Subcutaneous abdominal adipose tissue (tissue), 5 donors: ENCODE measurements around the gene SLCO2A1.

Experiments used
- H3K27ac ChIP-seq: one replicate; pipeline ENCODE4 v1.7.0; 2013; ENCODE audit warnings: low read depth, mild to moderate bottlenecking, inconsistent platforms, low read length, moderate library complexity
- H3K27me3 ChIP-seq, 5 donors: one replicate each; pipeline ENCODE4 v1.7.0; 2013; ENCODE audit warnings: low read length in 5 of 5, inconsistent platforms in 1 of 5; ENCODE audit not compliant: control insufficient read depth in 5 of 5, insufficient read depth in 4 of 5
- H3K36me3 ChIP-seq, 5 donors: one replicate each; pipeline ENCODE4 v1.7.0; 2013; ENCODE audit warnings: low read length in 5 of 5; ENCODE audit not compliant: control insufficient read depth in 5 of 5, insufficient read depth in 5 of 5
- H3K4me1 ChIP-seq, 5 donors: one replicate each; pipeline ENCODE4 v1.7.0; 2013; ENCODE audit warnings: low read length in 5 of 5, mild to moderate bottlenecking in 3 of 5, moderate library complexity in 1 of 5; ENCODE audit not compliant: control insufficient read depth in 5 of 5, insufficient read depth in 5 of 5
- H3K4me3 ChIP-seq, 5 donors: one replicate each; pipeline ENCODE4 v1.7.0; 2013; ENCODE audit warnings: low read length in 5 of 5, low read depth in 1 of 5
- H3K9ac ChIP-seq, 5 donors: one replicate each; pipeline ENCODE4 v1.7.0; 2013; ENCODE audit warnings: low read length in 5 of 5, mild to moderate bottlenecking in 4 of 5, moderate library complexity in 3 of 5
- H3K9me3 ChIP-seq, 5 donors: one replicate each; pipeline ENCODE4 v1.7.0; 2013; ENCODE audit warnings: low read length in 5 of 5; ENCODE audit not compliant: control insufficient read depth in 5 of 5
- donor health status: healthy.
- donor health status: healthy.
- donor health status: healthy.
- donor health status: healthy.
- donor health status: healthy.

SLCO2A1 gene

GRCh38 chr3:134027631-134028030 lies 2.1 kb downstream of the SLCO2A1 start:
- Histone ChIP-seq H3K27me3 (peaks cover 5 to 12% (median 10%) of the 10 kb centered on the region in 5 donors), H3K27ac (no peak overlapping the region), H3K9ac (no peak overlapping the region), H3K9me3 (no peaks in the 10 kb centered on the region), H3K4me3 (no peak overlapping the region), H3K4me1 (peaks cover 2 to 15% (median 12%) of the 10 kb centered on the region in 5 donors), H3K36me3 (no peaks in the 10 kb centered on the region)

GRCh38 chr3:134020135-134020680 lies 9.5 kb downstream of the SLCO2A1 start:
- H3K27ac ChIP-seq: no peak overlapping the region
- H3K9ac ChIP-seq: no peak overlapping the region
- no peaks in the 10 kb centered on the region for H3K27me3 ChIP-seq
- no peaks in the 10 kb centered on the region for H3K9me3 ChIP-seq
- H3K36me3 ChIP-seq: no peaks in the 10 kb centered on the region
- no peak overlapping the region for H3K4me3 ChIP-seq
- no peaks in the 10 kb centered on the region for H3K4me1 ChIP-seq

DNA sequence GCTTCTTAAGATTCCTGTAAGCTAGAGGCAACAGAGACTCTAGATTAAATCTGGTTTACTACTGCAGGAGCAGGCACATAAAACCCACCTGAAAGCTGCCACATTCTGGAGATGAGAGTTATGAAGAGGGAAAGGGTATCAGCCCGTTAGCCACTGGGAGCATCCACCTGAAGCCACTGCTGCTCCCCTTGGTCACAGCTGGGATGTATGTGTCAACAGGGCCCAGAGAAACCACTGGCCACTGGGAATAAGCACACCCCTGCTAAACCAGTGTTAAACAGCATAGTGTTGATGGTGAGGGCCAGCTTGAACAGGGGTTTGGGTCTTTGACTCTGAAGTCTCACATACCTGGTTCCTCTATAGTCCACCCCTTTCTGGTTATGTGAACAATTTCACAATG lies 10.9 kb downstream of the SLCO2A1 start:
- H3K4me3 ChIP-seq: no peak overlapping the region
- H3K36me3 ChIP-seq: no peaks in the 10 kb centered on the region
- no peak overlapping the region for H3K9ac ChIP-seq
- no peak overlapping the region for H3K27ac ChIP-seq
- no peaks in the 10 kb centered on the region for H3K4me1 ChIP-seq
- H3K27me3 ChIP-seq: no peaks in the 10 kb centered on the region
- no peaks in the 10 kb centered on the region for H3K9me3 ChIP-seq

DNA sequence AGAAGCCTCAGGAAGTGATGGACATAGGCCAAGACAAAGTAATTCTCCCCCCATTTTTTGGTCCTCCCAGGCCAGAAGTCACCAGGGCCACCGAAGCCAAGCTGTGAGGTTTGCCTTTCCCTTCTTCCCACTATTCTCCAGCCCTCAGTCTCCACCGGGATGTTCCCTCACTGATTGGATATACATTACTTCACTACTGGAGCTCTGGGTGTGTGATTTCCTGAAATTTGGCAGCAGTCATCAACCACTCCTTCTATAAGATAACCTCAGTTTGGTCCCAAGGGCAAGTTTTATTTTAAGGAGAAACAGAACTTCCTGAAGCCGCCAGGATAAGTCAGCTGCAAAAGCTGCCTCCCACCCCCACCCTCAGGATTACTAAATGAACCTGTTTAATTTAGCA lies 11.3 kb downstream of the SLCO2A1 start:
- H3K27ac ChIP-seq: no peak overlapping the region
- no peaks in the 10 kb centered on the region for H3K27me3 ChIP-seq
- no peaks in the 10 kb centered on the region for H3K36me3 ChIP-seq
- H3K4me1 ChIP-seq: no peaks in the 10 kb centered on the region
- H3K9me3 ChIP-seq: no peaks in the 10 kb centered on the region
- no peak overlapping the region for H3K9ac ChIP-seq
- no peak overlapping the region for H3K4me3 ChIP-seq

GRCh38 chr3:134017490-134017889 lies 12.2 kb downstream of the SLCO2A1 start:
- H3K36me3 ChIP-seq: no peaks in the 10 kb centered on the region
- H3K4me3 ChIP-seq: no peak overlapping the region
- no peaks in the 10 kb centered on the region for H3K9me3 ChIP-seq
- no peak overlapping the region for H3K27ac ChIP-seq
- no peaks in the 10 kb centered on the region for H3K27me3 ChIP-seq
- H3K4me1 ChIP-seq: no peaks in the 10 kb centered on the region
- no peak overlapping the region for H3K9ac ChIP-seq

GRCh38 chr3:134014270-134014669 lies 15.5 kb downstream of the SLCO2A1 start:
- Histone ChIP-seq H3K9ac (no peak overlapping the region), H3K27ac (no peak overlapping the region), H3K36me3 (no peaks in the 10 kb centered on the region), H3K27me3 (no peaks in the 10 kb centered on the region), H3K4me3 (no peak overlapping the region), H3K9me3 (no peaks in the 10 kb centered on the region), H3K4me1 (no peaks in the 10 kb centered on the region)

DNA sequence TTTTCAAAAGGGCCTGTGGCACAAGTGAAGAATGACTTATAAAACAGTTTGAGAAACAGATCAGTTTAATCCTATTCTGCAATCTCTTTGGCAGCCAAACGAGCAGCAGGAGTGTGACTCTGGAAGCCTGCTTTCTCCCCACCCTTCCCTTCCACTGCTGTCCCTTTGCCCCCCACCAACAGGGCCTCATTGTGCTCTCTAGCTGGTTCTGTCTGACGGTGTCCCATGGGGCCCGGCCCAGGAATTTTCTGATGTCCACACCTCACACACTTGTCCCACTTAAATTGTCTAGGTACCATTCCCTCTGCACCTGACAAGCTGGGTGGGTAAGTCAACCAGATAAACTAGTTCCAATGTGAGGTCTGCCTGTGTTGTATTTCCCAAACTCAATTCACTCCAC lies 16.4 kb downstream of the SLCO2A1 start:
- Histone ChIP-seq H3K9ac (no peak overlapping the region), H3K27me3 (no peaks in the 10 kb centered on the region), H3K9me3 (no peaks in the 10 kb centered on the region), H3K36me3 (no peaks in the 10 kb centered on the region), H3K4me1 (no peaks in the 10 kb centered on the region), H3K4me3 (no peak overlapping the region), H3K27ac (no peak overlapping the region)

DNA sequence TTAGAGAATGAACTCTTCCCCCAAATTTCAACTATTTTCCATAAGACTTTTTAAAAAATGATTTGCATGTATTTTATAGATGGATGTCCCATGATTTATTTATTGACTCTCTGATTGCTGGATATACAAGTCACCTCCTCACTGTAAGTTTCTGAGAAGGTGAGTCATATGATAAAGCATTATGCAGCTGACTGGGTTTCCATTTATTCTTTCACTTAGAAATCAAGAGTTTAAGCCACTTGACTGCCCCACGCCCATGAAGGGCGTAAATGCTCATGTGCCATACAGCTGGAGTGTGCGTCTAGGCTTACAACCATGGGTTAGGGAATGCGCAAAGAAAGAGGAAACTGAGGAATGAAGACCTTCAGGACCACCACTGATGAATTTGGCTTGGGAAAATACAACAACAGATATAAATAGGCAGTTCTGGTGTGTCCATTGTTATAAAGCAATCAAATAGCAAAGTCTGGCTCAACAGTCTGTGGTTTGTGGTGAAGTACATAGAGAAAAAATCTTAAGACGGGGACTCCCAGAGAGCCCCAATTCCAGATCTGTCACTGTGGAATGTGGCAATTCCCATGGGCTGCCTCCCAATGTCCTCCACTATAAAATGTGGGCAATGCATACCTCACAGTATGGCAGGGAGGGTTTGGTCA lies 20.3 kb downstream of the SLCO2A1 start:
- peaks cover 0 to 7% (median 3%) of the 10 kb centered on the region in 5 donors for H3K9me3 ChIP-seq
- no peak overlapping the region for H3K27ac ChIP-seq
- no peak overlapping the region for H3K4me3 ChIP-seq

GRCh38 chr3:134008630-134009156 lies 21.0 kb downstream of the SLCO2A1 start:
- Histone ChIP-seq H3K9ac (no peak overlapping the region), H3K27me3 (no peaks in the 10 kb centered on the region), H3K4me1 (no peaks in the 10 kb centered on the region), H3K36me3 (no peaks in the 10 kb centered on the region), H3K4me3 (no peak overlapping the region), H3K9me3 (peaks cover 0 to 8% (median 3%) of the 10 kb centered on the region in 5 donors), H3K27ac (no peak overlapping the region)

More for the DNA sequence above, 20.3 kb downstream of the SLCO2A1 start:
- Histone ChIP-seq H3K4me1 (no peaks in the 10 kb centered on the region), H3K27me3 (no peaks in the 10 kb centered on the region), H3K36me3 (no peaks in the 10 kb centered on the region), H3K9ac (no peak overlapping the region)

- peaks cover 0 to 8% (median 3%) of the 10 kb centered on the region in 5 donors for H3K9me3 ChIP-seq
- no peaks in the 10 kb centered on the region for H3K4me1 ChIP-seq
- no peak overlapping the region for H3K27ac ChIP-seq
- no peak overlapping the region for H3K9ac ChIP-seq
- H3K27me3 ChIP-seq: no peaks in the 10 kb centered on the region
- no peak overlapping the region for H3K4me3 ChIP-seq
- no peaks in the 10 kb centered on the region for H3K36me3 ChIP-seq
These were observed 21.9 kb downstream of the SLCO2A1 start for GRCh38 chr3:134007819-134008218.
